Right lobe of liver (tissue), 4 donors: ENCODE results near the gene HSPG2.
"Not testable (repeated sequence)": the region's sequence is repeated elsewhere in the genome, so short reads cannot be mapped to it uniquely, and the experiment has no call there.

Experiments used
- POLR2A ChIP-seq: fragments of 450-650 bp; IDR thresholded peaks from one replicate; pipeline ENCODE4 v1.6.1; 2017; ENCODE audit warnings: antibody characterized with exemption, mild to moderate bottlenecking
- TF ChIP-seq, protein P1 (sequence below), 4 donors: fragments of 200-600 bp in 3 of 4; fragments of 450-650 bp in 1 of 4; IDR thresholded peaks; one replicate each; pipeline versions ENCODE4 v1.5.1 to v1.8.0; 2016 to 2022; ENCODE audit warnings: antibody characterized with exemption in 4 of 4, mild to moderate bottlenecking in 2 of 4
- donor health status: DM: no; HTN: no; CAD: no.
- donor health status: DM: no; HTN: no; CAD: no.
- donor health status: DM: no; HTN: yes; CAD: no.

DNA sequence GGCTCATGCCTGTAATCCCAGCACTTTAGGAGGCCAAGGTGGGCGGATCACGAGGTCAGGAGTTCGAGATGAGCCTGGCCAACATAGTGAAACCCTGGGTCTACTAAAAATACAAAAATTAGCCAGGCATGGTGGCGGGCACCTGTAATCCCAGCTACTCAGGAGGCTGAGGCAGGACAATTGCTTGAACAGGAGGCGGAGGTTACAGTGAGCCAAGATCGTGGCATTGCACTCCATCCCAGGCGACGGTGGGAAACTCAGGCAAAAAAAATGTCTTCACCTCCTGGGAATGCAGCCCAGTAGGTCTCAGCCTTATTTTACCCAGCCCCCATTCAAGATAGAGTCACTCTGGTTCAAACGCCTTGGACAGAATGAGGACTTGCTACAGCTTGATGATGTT is 151.3 kb downstream of the HSPG2 start:
- not testable (repeated sequence) for TF ChIP-seq POLR2A
- TF ChIP-seq, protein P1, sequence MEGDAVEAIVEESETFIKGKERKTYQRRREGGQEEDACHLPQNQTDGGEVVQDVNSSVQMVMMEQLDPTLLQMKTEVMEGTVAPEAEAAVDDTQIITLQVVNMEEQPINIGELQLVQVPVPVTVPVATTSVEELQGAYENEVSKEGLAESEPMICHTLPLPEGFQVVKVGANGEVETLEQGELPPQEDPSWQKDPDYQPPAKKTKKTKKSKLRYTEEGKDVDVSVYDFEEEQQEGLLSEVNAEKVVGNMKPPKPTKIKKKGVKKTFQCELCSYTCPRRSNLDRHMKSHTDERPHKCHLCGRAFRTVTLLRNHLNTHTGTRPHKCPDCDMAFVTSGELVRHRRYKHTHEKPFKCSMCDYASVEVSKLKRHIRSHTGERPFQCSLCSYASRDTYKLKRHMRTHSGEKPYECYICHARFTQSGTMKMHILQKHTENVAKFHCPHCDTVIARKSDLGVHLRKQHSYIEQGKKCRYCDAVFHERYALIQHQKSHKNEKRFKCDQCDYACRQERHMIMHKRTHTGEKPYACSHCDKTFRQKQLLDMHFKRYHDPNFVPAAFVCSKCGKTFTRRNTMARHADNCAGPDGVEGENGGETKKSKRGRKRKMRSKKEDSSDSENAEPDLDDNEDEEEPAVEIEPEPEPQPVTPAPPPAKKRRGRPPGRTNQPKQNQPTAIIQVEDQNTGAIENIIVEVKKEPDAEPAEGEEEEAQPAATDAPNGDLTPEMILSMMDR (IDR thresholded peaks at IDR 0.05) = not testable (repeated sequence)
